K562 (cell line): Measurements from ENCODE around the gene EEF1A1. TPM values are rescaled to one million over a fixed set of nuclear protein-coding genes. Genes with fewer than 3 reads are reported as not detected.

Source experiments
- CBX3 ChIP-seq, 2 experiments: IDR thresholded peaks; 1 replicate in 1 of 2; 2 replicates in 1 of 2; pipeline ENCODE4 v1.6.1; 2012; ENCODE audit warnings: inconsistent platforms in 2 of 2, low read length in 2 of 2, borderline replicate concordance in 1 of 2, control low read depth in 1 of 2
- polyA plus RNA-seq, 8 experiments: library from polyadenylated mRNA; depleted of rRNA in 4 of 8; stranded (reverse) in 5 of 8; unstranded in 3 of 8; fragments of >200 nt; fragmentation: Nextera tagmentation in 2 of 8; fragmentation: Illumina TruSeq in 1 of 8; extraction: Ambion mirVana in 2 of 8; extraction: Trizol in 1 of 8; gene quantifications; 2 replicates each; pipeline versions ENCODE4 v1.2.1 to v1.2.3, GENCODE V29; 2011 to 2014; ENCODE audit warnings: inconsistent platforms in 1 of 8, missing spikeins in 1 of 8
- total RNA-seq, 7 experiments: library from RNA; depleted of rRNA in 6 of 7; stranded (reverse); fragments of >200 nt in 6 of 7; fragmentation: Illumina TruSeq in 2 of 7; extraction: Trizol in 2 of 7; gene quantifications; 2 replicates each; pipeline versions ENCODE4 v1.2.1 to v1.2.3, GENCODE V29; 2011 to 2021; ENCODE audit warnings: low replicate concordance in 1 of 7
- TF ChIP-seq, protein P1 (sequence below): fragments of 250-450 bp; sonication (Bioruptor Pico); IDR thresholded peaks from 2 replicates; pipeline ENCODE4 v1.8.0; 2021; ENCODE audit warnings: moderate library complexity, mild to moderate bottlenecking, inconsistent platforms
- TF ChIP-seq, protein P2 (sequence below): fragments of 250-450 bp; sonication (Bioruptor Pico); IDR thresholded peaks from 2 replicates; pipeline ENCODE4 v1.9.0; 2021; ENCODE audit warnings: mild to moderate bottlenecking, inconsistent platforms

Gene EEF1A1
- total and polyA plus RNA-seq, 9 of the 15 experiments (the other 6 are each of a cell fraction or from before 2014, with no cell fraction given): 6,453 to 17,323 (median 11,082) TPM

DNA sequence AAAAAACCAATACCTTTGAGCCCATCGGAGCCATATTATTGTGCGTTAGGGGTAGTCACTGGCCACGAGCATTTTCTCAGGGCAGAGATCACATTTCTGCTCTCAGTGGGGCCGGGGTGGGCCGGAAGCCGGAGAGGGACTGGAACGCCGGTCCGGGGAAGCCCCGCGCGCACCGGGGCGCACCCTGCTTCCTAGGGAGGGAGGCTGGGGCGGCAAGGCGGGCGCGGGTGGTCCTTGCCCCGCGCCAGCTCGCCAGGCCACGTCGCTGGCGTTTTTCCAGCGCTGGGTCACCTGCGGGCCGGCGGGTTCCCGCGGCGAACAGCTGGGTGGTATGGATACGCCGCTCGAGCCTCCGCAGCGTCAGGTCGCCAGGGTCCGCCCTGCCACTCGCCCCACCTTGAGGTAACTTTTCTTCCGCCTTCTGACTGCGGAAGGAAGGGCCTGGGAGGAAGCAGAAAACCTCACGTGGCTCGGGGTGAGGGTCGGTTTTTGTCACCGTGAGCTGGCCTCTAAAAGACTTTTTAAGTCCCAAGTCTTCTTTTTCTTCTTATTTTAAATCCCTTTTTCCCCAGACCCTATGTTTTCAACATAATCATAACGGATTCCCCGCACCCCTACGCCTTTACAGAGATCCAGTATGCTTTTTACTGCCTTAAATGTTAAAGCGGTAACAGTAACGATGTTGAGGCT is 2.7 kb upstream of the EEF1A1 start (continued):
- TF ChIP-seq, protein P1, sequence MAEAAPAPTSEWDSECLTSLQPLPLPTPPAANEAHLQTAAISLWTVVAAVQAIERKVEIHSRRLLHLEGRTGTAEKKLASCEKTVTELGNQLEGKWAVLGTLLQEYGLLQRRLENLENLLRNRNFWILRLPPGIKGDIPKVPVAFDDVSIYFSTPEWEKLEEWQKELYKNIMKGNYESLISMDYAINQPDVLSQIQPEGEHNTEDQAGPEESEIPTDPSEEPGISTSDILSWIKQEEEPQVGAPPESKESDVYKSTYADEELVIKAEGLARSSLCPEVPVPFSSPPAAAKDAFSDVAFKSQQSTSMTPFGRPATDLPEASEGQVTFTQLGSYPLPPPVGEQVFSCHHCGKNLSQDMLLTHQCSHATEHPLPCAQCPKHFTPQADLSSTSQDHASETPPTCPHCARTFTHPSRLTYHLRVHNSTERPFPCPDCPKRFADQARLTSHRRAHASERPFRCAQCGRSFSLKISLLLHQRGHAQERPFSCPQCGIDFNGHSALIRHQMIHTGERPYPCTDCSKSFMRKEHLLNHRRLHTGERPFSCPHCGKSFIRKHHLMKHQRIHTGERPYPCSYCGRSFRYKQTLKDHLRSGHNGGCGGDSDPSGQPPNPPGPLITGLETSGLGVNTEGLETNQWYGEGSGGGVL (CRISPR knock-in tag): no peak
- peak in 1 of 2 experiments; percentile 13; a peak in 1 of 3 replicates for TF ChIP-seq CBX3 (IDR thresholded peaks at IDR 0.05; ENCODE audit: borderline replicate concordance in 1 of 2, low read length in 2 of 2)
- TF ChIP-seq, protein P2, sequence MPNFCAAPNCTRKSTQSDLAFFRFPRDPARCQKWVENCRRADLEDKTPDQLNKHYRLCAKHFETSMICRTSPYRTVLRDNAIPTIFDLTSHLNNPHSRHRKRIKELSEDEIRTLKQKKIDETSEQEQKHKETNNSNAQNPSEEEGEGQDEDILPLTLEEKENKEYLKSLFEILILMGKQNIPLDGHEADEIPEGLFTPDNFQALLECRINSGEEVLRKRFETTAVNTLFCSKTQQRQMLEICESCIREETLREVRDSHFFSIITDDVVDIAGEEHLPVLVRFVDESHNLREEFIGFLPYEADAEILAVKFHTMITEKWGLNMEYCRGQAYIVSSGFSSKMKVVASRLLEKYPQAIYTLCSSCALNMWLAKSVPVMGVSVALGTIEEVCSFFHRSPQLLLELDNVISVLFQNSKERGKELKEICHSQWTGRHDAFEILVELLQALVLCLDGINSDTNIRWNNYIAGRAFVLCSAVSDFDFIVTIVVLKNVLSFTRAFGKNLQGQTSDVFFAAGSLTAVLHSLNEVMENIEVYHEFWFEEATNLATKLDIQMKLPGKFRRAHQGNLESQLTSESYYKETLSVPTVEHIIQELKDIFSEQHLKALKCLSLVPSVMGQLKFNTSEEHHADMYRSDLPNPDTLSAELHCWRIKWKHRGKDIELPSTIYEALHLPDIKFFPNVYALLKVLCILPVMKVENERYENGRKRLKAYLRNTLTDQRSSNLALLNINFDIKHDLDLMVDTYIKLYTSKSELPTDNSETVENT (CRISPR knock-in tag): peak; percentile 73; the same call in 1 of the 2 replicates
